HG03159 (cell line): ENCODE results near the gene FBH1.
"Not testable (repeated sequence)": the region's sequence is repeated elsewhere in the genome, so short reads cannot be mapped to it uniquely, and the experiment has no call there.

Source experiments
- ATAC-seq: cut with Tn5 transposase; IDR thresholded peaks from one replicate; pipeline ENCODE4 v1.9.1; 2021; ENCODE audit warnings: mild to moderate bottlenecking, moderate library complexity; ENCODE audit not compliant: unreplicated experiment

FBH1 gene

GRCh38 chr10:5902511-5903274 is 12.7 kb downstream of the FBH1 start:
- no peak for ATAC-seq

- ATAC-seq: no peak
Measured at GRCh38 chr10:5903563-5903962, 13.5 kb downstream of the FBH1 start.

- peak; percentile 97 for ATAC-seq
Measured at GRCh38 chr10:5904227-5904626, 14.2 kb downstream of the FBH1 start.

- ATAC-seq: no peak
Measured at GRCh38 chr10:5905854-5906507, 15.9 kb downstream of the FBH1 start.

GRCh38 chr10:5906651-5907050 is 16.6 kb downstream of the FBH1 start:
- no peak for ATAC-seq

- not testable (repeated sequence) for ATAC-seq
Measured at GRCh38 chr10:5908676-5909075, 18.6 kb downstream of the FBH1 start.

GRCh38 chr10:5910323-5911100 is 20.5 kb downstream of the FBH1 start:
- no peak for ATAC-seq

GRCh38 chr10:5911670-5912069 is 21.6 kb downstream of the FBH1 start:
- no peak for ATAC-seq

- no peak for ATAC-seq
Measured at GRCh38 chr10:5913736-5914135, 23.7 kb downstream of the FBH1 start.

- no peak for ATAC-seq
Measured at GRCh38 chr10:5915451-5915850, 25.4 kb downstream of the FBH1 start.

GRCh38 chr10:5917305-5917704 is 27.3 kb downstream of the FBH1 start:
- ATAC-seq: no peak

GRCh38 chr10:5918763-5919162 is 28.7 kb downstream of the FBH1 start:
- ATAC-seq: no peak

- ATAC-seq: no peak
Measured at GRCh38 chr10:5919568-5919967, 29.5 kb downstream of the FBH1 start.

GRCh38 chr10:5921746-5922145 is 31.7 kb downstream of the FBH1 start:
- ATAC-seq: no peak

GRCh38 chr10:5924889-5925288 is 34.8 kb downstream of the FBH1 start:
- no peak for ATAC-seq

- no peak for ATAC-seq
Measured at GRCh38 chr10:5927306-5927705, 37.3 kb downstream of the FBH1 start.

GRCh38 chr10:5929442-5929841 is 39.4 kb downstream of the FBH1 start:
- no peak for ATAC-seq

GRCh38 chr10:5930272-5930671 is 40.2 kb downstream of the FBH1 start:
- ATAC-seq: no peak

- ATAC-seq: no peak
Measured at GRCh38 chr10:5932345-5932744, 42.3 kb downstream of the FBH1 start.

- ATAC-seq: no peak
Measured at GRCh38 chr10:5933909-5934546, 44.0 kb downstream of the FBH1 start.

GRCh38 chr10:5935628-5936027 is 45.6 kb downstream of the FBH1 start:
- ATAC-seq: no peak
